ENCODE measurements around the gene SYTL2. TPM values are rescaled to one million over a fixed set of nuclear protein-coding genes. Genes with fewer than 3 reads are reported as not detected.

SYTL2 gene
- polyA plus RNA-seq, 1 of the 3 experiments (the other 2 are of a cell fraction): 36.0 TPM

DNA sequence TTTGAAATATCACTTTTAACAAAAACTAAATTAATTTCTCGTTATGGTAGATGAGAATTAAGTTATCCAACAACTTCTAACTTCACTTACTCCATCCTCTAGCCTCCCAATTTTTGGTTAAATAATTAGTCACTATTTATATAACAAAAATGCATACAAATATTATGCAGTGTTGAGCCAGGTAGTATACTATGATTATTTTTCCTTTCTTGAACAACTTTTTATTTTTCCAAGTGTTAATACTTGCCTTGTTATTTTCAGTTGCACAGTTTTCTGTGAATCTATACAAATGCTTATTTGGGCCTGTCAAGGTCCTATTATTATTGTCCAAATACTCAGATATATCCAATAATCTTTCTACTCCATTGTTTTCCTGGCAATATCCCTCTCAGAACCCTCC is 24.3 kb upstream of the SYTL2 start:
- H3K9ac ChIP-seq: no peak overlapping the region
- no peak overlapping the region for H3K4me3 ChIP-seq (ENCODE audit: low read depth in 2 of 2, low read length in 1 of 2)
- ChIA-PET POLR2A (no interaction called here), CTCF (interaction anchor here (1.8 to 2.0 kb wide), 2 partner anchors 10 to 20 kb away, joined by 6 to 7 read pairs; partner anchors contain the start of gene CCDC83)
- peaks cover 0 to 10% of the 10 kb centered on the region in 2 experiments for H3K36me3 ChIP-seq (replicated peaks in 1 of 2; ENCODE audit: control insufficient read depth in 1 of 2, insufficient read depth in 2 of 2, low read length in 1 of 2)
- H3K4me1 ChIP-seq (ENCODE audit: control insufficient read depth in 1 of 2, insufficient read depth in 2 of 2, low read depth in 1 of 2, low read length in 1 of 2): no peaks in the 10 kb centered on the region
- H4K20me1 ChIP-seq (ENCODE audit: insufficient read depth): no peaks in the 10 kb centered on the region
- no peak for DNase-seq
- no peak for TF ChIP-seq TEAD4 (IDR thresholded peaks at IDR 0.05; ENCODE audit: borderline replicate concordance, insufficient read depth)
- no peak for TF ChIP-seq EP300 (IDR thresholded peaks at IDR 0.05; ENCODE audit: borderline replicate concordance in 1 of 2, low read depth in 1 of 2, low read length in 1 of 2)
- no peak for TF ChIP-seq SIN3A (IDR thresholded peaks at IDR 0.05; ENCODE audit: borderline replicate concordance, low read depth, low read length)
- no peak for TF ChIP-seq RFX5 (IDR thresholded peaks at IDR 0.05; ENCODE audit: low read length)
- TF ChIP-seq TCF12 (IDR thresholded peaks at IDR 0.05): no peak
- 32% methylated on average over 1 of the region's 1 CpG for WGBS (ENCODE audit: low lambda C conversion rate)
- H3K9me2 ChIP-seq: no peaks in the 10 kb centered on the region
- no peak overlapping the region for H3K4me2 ChIP-seq
- H3K9me3 ChIP-seq: 0 out of 2 replicates have a peak, but pooled peaks cover 5% of the 10 kb centered on the region
- no peaks in the 10 kb centered on the region for H3K79me2 ChIP-seq (ENCODE audit: insufficient read depth)
- H2AFZ ChIP-seq (ENCODE audit: low read depth): no peak overlapping the region
- H3K27me3 ChIP-seq (ENCODE audit: insufficient read depth): no peaks in the 10 kb centered on the region
- H3K27ac ChIP-seq (ENCODE audit: low read depth in 2 of 2, low read length in 1 of 2): no peak overlapping the region
- no peaks in the 10 kb centered on the region for H3F3A ChIP-seq (replicated peaks; ENCODE audit: insufficient read depth)

GRCh38 chr11:85831050-85831449 is 20.1 kb upstream of the SYTL2 start:
- ChIA-PET POLR2A (no interaction called here), CTCF (interaction anchor here (0.6 kb wide), 1 partner anchor 99 kb away, joined by 3 read pairs; no protein-coding TSS in a partner anchor)
- H3K27me3 ChIP-seq (ENCODE audit: insufficient read depth): no peaks in the 10 kb centered on the region
- H3K4me2 ChIP-seq: no peak overlapping the region
- no peak for DNase-seq
- peaks cover 11 to 20% of the 10 kb centered on the region in 2 experiments for H3K4me1 ChIP-seq (ENCODE audit: control insufficient read depth in 1 of 2, insufficient read depth in 2 of 2, low read depth in 1 of 2, low read length in 1 of 2)
- H3F3A ChIP-seq (replicated peaks; ENCODE audit: insufficient read depth): peaks cover 16% of the 10 kb centered on the region
- H2AFZ ChIP-seq (ENCODE audit: low read depth): no peak overlapping the region
- no peak overlapping the region for H3K4me3 ChIP-seq (ENCODE audit: low read depth in 2 of 2, low read length in 1 of 2)
- no peak overlapping the region for H3K27ac ChIP-seq (ENCODE audit: low read depth in 2 of 2, low read length in 1 of 2)
- H3K9me3 ChIP-seq: 0 out of 2 replicates have a peak, but pooled peaks cover 5% of the 10 kb centered on the region
- peaks cover 4% of the 10 kb centered on the region; the same call in 1 of the 2 replicates for H4K20me1 ChIP-seq (ENCODE audit: insufficient read depth)
- TF ChIP-seq, protein P1, sequence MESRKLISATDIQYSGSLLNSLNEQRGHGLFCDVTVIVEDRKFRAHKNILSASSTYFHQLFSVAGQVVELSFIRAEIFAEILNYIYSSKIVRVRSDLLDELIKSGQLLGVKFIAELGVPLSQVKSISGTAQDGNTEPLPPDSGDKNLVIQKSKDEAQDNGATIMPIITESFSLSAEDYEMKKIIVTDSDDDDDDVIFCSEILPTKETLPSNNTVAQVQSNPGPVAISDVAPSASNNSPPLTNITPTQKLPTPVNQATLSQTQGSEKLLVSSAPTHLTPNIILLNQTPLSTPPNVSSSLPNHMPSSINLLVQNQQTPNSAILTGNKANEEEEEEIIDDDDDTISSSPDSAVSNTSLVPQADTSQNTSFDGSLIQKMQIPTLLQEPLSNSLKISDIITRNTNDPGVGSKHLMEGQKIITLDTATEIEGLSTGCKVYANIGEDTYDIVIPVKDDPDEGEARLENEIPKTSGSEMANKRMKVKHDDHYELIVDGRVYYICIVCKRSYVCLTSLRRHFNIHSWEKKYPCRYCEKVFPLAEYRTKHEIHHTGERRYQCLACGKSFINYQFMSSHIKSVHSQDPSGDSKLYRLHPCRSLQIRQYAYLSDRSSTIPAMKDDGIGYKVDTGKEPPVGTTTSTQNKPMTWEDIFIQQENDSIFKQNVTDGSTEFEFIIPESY (IDR thresholded peaks at IDR 0.05; ENCODE audit: borderline replicate concordance, low read depth): no peak
- TF ChIP-seq PBX3 (IDR thresholded peaks at IDR 0.05) (no peak), JUND (IDR thresholded peaks at IDR 0.05) (no peak), USF2 (IDR thresholded peaks at IDR 0.05; ENCODE audit: borderline replicate concordance, low read depth, low read length) (no peak), GABPA (IDR thresholded peaks at IDR 0.05; ENCODE audit: low read depth) (no peak), NFIC (IDR thresholded peaks at IDR 0.05; ENCODE audit: borderline replicate concordance) (no peak), SIN3A (IDR thresholded peaks at IDR 0.05; ENCODE audit: borderline replicate concordance, low read depth, low read length) (no peak), TEAD4 (IDR thresholded peaks at IDR 0.05; ENCODE audit: borderline replicate concordance, insufficient read depth) (no peak), ELF1 (IDR thresholded peaks at IDR 0.05) (no peak), FOSL2 (IDR thresholded peaks at IDR 0.05; ENCODE audit: borderline replicate concordance, low read depth) (no peak), RFX5 (IDR thresholded peaks at IDR 0.05; ENCODE audit: low read length) (no peak), CHD2 (IDR thresholded peaks at IDR 0.05; ENCODE audit: low read length, partially characterized antibody) (no peak), TAF1 (IDR thresholded peaks at IDR 0.05; ENCODE audit: borderline replicate concordance, low read depth, low read length) (no peak), MEF2A (IDR thresholded peaks at IDR 0.05; ENCODE audit: borderline replicate concordance, low read depth) (no peak)
- TF ChIP-seq, protein P2, sequence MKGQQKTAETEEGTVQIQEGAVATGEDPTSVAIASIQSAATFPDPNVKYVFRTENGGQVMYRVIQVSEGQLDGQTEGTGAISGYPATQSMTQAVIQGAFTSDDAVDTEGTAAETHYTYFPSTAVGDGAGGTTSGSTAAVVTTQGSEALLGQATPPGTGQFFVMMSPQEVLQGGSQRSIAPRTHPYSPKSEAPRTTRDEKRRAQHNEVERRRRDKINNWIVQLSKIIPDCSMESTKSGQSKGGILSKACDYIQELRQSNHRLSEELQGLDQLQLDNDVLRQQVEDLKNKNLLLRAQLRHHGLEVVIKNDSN (IDR thresholded peaks at IDR 0.05; ENCODE audit: borderline replicate concordance, low read depth): no peak
- no peaks in the 10 kb centered on the region for H3K79me2 ChIP-seq (ENCODE audit: insufficient read depth)
- peaks cover 0 to 10% of the 10 kb centered on the region in 2 experiments for H3K36me3 ChIP-seq (replicated peaks in 1 of 2; ENCODE audit: control insufficient read depth in 1 of 2, insufficient read depth in 2 of 2, low read length in 1 of 2)
- no peaks in the 10 kb centered on the region for H3K9me2 ChIP-seq
- H3K9ac ChIP-seq: no peak overlapping the region

Data from SK-N-SH (cell line).